WERI-Rb-1 (cell line): ENCODE measurements around the gene TBL1Y.

ENCODE experiments used
- DNase-seq: peaks from one replicate; pipeline ENCODE4 v3.0.0-alpha.2; 2020
- H3K27ac ChIP-seq: fragments of 250-450 bp; sonication (Bioruptor Pico); 2 replicates; pipeline ENCODE4 v1.5.1; 2020; ENCODE audit warnings: mild to moderate bottlenecking, moderate library complexity
- H3K27me3 ChIP-seq: fragments of 250-450 bp; sonication (Bioruptor Pico); 2 replicates; pipeline ENCODE4 v1.5.1; 2021; ENCODE audit warnings: mild to moderate bottlenecking, low read depth, moderate library complexity; ENCODE audit not compliant: insufficient read depth, severe bottlenecking
- H3K36me3 ChIP-seq: fragments of 250-450 bp; sonication (Bioruptor Pico); 2 replicates; pipeline ENCODE4 v1.5.1; 2020; ENCODE audit warnings: mild to moderate bottlenecking, moderate library complexity
- H3K4me3 ChIP-seq: 2 replicates; pipeline ENCODE4 v1.5.1; 2011; ENCODE audit warnings: low read depth, mild to moderate bottlenecking, control low read depth, low read length
- H3K9me3 ChIP-seq: fragments of 250-450 bp; sonication (Bioruptor Pico); 2 replicates; pipeline ENCODE4 v1.5.1; 2021; ENCODE audit warnings: mild to moderate bottlenecking, moderate library complexity; ENCODE audit not compliant: severe bottlenecking
- TF ChIP-seq, protein P1 (sequence below): IDR thresholded peaks from 2 replicates; pipeline ENCODE4 v1.5.1; 2011; ENCODE audit warnings: low read depth, mild to moderate bottlenecking, control low read depth, inconsistent platforms, low read length

The TBL1Y gene

GRCh38 chrY:6966521-6966920, 56.0 kb downstream of the TBL1Y start:
- Histone ChIP-seq H3K27ac (no peak overlapping the region), H3K4me3 (no peak overlapping the region), H3K27me3 (no peaks in the 10 kb centered on the region), H3K9me3 (no peaks in the 10 kb centered on the region), H3K36me3 (no peaks in the 10 kb centered on the region)
- TF ChIP-seq, protein P1, sequence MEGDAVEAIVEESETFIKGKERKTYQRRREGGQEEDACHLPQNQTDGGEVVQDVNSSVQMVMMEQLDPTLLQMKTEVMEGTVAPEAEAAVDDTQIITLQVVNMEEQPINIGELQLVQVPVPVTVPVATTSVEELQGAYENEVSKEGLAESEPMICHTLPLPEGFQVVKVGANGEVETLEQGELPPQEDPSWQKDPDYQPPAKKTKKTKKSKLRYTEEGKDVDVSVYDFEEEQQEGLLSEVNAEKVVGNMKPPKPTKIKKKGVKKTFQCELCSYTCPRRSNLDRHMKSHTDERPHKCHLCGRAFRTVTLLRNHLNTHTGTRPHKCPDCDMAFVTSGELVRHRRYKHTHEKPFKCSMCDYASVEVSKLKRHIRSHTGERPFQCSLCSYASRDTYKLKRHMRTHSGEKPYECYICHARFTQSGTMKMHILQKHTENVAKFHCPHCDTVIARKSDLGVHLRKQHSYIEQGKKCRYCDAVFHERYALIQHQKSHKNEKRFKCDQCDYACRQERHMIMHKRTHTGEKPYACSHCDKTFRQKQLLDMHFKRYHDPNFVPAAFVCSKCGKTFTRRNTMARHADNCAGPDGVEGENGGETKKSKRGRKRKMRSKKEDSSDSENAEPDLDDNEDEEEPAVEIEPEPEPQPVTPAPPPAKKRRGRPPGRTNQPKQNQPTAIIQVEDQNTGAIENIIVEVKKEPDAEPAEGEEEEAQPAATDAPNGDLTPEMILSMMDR, result no peak
- DNase-seq, result no peak

DNA sequence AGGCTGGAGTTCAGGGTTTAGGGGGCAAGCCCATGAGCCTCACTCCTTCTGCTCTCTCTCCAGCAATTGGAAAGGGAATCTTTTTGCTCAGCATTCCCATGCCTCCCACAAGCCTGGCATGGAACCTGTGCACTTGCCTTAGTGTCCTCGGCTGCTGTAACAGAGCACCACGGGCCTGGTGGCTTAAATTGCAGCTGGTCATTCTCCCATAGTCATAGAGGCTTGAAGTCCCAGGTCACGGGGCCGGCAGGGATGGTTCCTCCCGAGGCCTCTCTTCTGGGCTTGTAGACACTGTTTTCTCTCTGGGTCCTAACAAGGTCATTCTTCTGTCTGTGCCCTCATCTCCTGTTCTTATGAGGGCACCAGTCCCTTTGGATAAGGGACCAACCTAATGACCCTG, 57.2 kb downstream of the TBL1Y start:
- TF ChIP-seq, protein P1, result no peak
- Histone ChIP-seq H3K9me3 (no peaks in the 10 kb centered on the region), H3K36me3 (no peaks in the 10 kb centered on the region), H3K4me3 (no peak overlapping the region), H3K27me3 (no peaks in the 10 kb centered on the region), H3K27ac (no peak overlapping the region)
- DNase-seq, result no peak

GRCh38 chrY:6968191-6968590, 57.7 kb downstream of the TBL1Y start:
- Histone ChIP-seq H3K36me3 (no peaks in the 10 kb centered on the region), H3K9me3 (no peaks in the 10 kb centered on the region), H3K27ac (no peak overlapping the region), H3K4me3 (no peak overlapping the region), H3K27me3 (no peaks in the 10 kb centered on the region)
- no peak for DNase-seq
- TF ChIP-seq, protein P1, result no peak

DNA sequence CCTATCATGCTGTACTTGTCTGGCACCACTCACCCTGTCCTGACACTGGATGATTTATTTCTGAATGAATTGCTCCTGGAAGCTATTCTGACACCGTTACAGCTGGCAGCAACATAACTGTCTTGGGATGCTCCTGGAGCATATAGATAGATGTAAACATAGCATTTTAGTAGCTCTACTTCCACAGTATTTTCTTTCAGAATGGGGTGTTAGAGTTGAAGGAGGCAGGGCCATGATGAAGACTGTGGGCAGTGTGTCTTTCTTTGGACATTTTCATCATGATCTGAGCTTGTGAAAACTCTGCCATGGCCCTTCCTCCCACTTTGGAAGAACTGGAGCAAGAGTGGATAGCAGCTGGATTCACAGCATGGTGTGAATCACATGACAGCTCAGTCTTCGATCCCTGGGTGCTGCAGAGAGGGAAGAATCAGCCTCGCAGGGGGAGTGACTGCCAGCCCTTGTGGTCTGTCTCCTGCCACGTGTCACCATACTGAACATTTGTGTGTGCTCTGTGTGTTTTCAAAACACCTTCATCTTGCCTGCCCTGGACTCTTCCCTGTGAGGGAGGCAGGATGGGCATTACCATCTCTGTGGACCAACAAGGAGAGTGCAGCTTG, 61.9 kb downstream of the TBL1Y start:
- H3K9me3 ChIP-seq, result no peaks in the 10 kb centered on the region
- TF ChIP-seq, protein P1, result no peak
- no peaks in the 10 kb centered on the region for H3K36me3 ChIP-seq
- no peak for DNase-seq
- H3K27ac ChIP-seq, result no peak overlapping the region
- H3K27me3 ChIP-seq, result no peaks in the 10 kb centered on the region
- H3K4me3 ChIP-seq, result no peak overlapping the region

GRCh38 chrY:6974971-6975370, 64.5 kb downstream of the TBL1Y start:
- H3K27me3 ChIP-seq, result no peaks in the 10 kb centered on the region
- no peak for DNase-seq
- H3K27ac ChIP-seq, result no peak overlapping the region
- no peak overlapping the region for H3K4me3 ChIP-seq
- TF ChIP-seq, protein P1, result no peak
- no peaks in the 10 kb centered on the region for H3K36me3 ChIP-seq
- H3K9me3 ChIP-seq, result no peaks in the 10 kb centered on the region

GRCh38 chrY:6977783-6978182, 67.3 kb downstream of the TBL1Y start:
- no peaks in the 10 kb centered on the region for H3K36me3 ChIP-seq
- TF ChIP-seq, protein P1, result no peak
- H3K4me3 ChIP-seq, result no peak overlapping the region
- no peaks in the 10 kb centered on the region for H3K9me3 ChIP-seq
- H3K27ac ChIP-seq, result no peak overlapping the region
- no peak for DNase-seq
- H3K27me3 ChIP-seq, result no peaks in the 10 kb centered on the region
